Uterus (tissue), 2 donors: ENCODE measurements around the gene NLRX1.

ENCODE experiments used
- CTCF ChIP-seq, 4 experiments: fragments of 200-600 bp in 2 of 4; fragments of 450-650 bp in 2 of 4; sonication (generic) in 2 of 4; IDR thresholded peaks; one replicate each; pipeline ENCODE4 v1.5.1; 2016 to 2019; ENCODE audit warnings: antibody characterized with exemption in 4 of 4, mild to moderate bottlenecking in 2 of 4, moderate library complexity in 1 of 4
- POLR2A ChIP-seq, 2 donors: fragments of 450-650 bp; IDR thresholded peaks; one replicate each; pipeline ENCODE4 v1.6.1; 2016; ENCODE audit warnings: antibody characterized with exemption in 2 of 2, mild to moderate bottlenecking in 1 of 2, moderate library complexity in 1 of 2

GRCh38 chr11:119179342-119179741 is 10.8 kb downstream of the NLRX1 start:
- TF ChIP-seq CTCF (IDR thresholded peaks at IDR 0.05) (no peak), POLR2A (IDR thresholded peaks at IDR 0.05) (no peak)
